Caco-2 (cell line): ENCODE data around the gene SLC13A4. TPM values are rescaled to one million over a fixed set of nuclear protein-coding genes. Genes with fewer than 3 reads are reported as not detected.

ENCODE experiments used
- BruUV-seq: library from RNA; stranded (reverse); fragments of 400-500 nt; replicated peaks from 2 replicates; lab custom pipeline; 2021; lab: Mats Ljungman, UMichigan
- CTCF ChIA-PET: fragments of 300-600 bp; sonication (Branson Sonifier 250); formaldehyde crosslinking; loops from one replicate; lab custom pipeline; 2022; ENCODE audit warnings: antibody characterized with exemption; lab: Charles Lee
- POLR2A ChIA-PET: fragments of 300-600 bp; sonication (Branson Sonifier 250); formaldehyde crosslinking; loops from one replicate; lab custom pipeline; 2022; ENCODE audit warnings: antibody characterized with exemption; lab: Charles Lee
- DNase-seq, 2 experiments: peaks; one replicate each; pipeline versions ENCODE4 v3.0.0 to v3.0.0-alpha.2; 2020 to 2022
- H3K27me3 ChIP-seq: replicated peaks from 2 replicates; pipeline ENCODE4 v1.6.0; 2011; ENCODE audit warnings: low read length; ENCODE audit not compliant: control insufficient read depth, insufficient read depth
- H3K36me3 ChIP-seq: 2 replicates; pipeline ENCODE4 v1.5.1; 2011; ENCODE audit warnings: low read length; ENCODE audit not compliant: control insufficient read depth, insufficient read depth
- H3K4me1 ChIP-seq: fragments of 250-450 bp; sonication (Bioruptor Pico); 2 replicates; pipeline ENCODE4 v1.5.1; 2020; ENCODE audit warnings: mild to moderate bottlenecking
- H3K4me3 ChIP-seq: 2 replicates; pipeline ENCODE4 v1.5.1; 2011; ENCODE audit warnings: low read depth, mild to moderate bottlenecking, control low read depth, low read length
- H3K9me3 ChIP-seq: fragments of 250-450 bp; sonication (Bioruptor Pico); 2 replicates; pipeline ENCODE4 v1.5.1; 2020; ENCODE audit warnings: mild to moderate bottlenecking, moderate library complexity
- H3K27ac Mint-ChIP-seq: one replicate; pipeline ENCODE4 v1.8.0; 2022; ENCODE audit warnings: mixed read lengths; ENCODE audit not compliant: unreplicated experiment
- H3K27me3 Mint-ChIP-seq: one replicate; pipeline ENCODE4 v1.8.0; 2022; ENCODE audit warnings: mixed read lengths; ENCODE audit not compliant: insufficient read depth, unreplicated experiment
- H3K36me3 Mint-ChIP-seq: one replicate; pipeline ENCODE4 v1.8.0; 2022; ENCODE audit warnings: mild to moderate bottlenecking, mixed read lengths; ENCODE audit not compliant: insufficient read depth, unreplicated experiment
- H3K4me1 Mint-ChIP-seq: one replicate; pipeline ENCODE4 v1.8.0; 2022; ENCODE audit warnings: low read depth, mixed read lengths; ENCODE audit not compliant: unreplicated experiment
- H3K4me3 Mint-ChIP-seq: one replicate; pipeline ENCODE4 v1.8.0; 2022; ENCODE audit warnings: mild to moderate bottlenecking, moderate library complexity, mixed read lengths; ENCODE audit not compliant: unreplicated experiment
- H3K9me3 Mint-ChIP-seq: one replicate; pipeline ENCODE4 v1.8.0; 2022; ENCODE audit warnings: mixed read lengths; ENCODE audit not compliant: unreplicated experiment
- CTCF ChIP-seq, 2 experiments: fragments of 200-600 bp in 1 of 2; IDR thresholded peaks; 1 replicate in 1 of 2; 2 replicates in 1 of 2; pipeline versions ENCODE4 v1.5.1 to v1.8.0; 2011 to 2022; ENCODE audit warnings: antibody characterized with exemption in 1 of 2, control low read depth in 1 of 2, inconsistent platforms in 1 of 2, low read depth in 1 of 2, low read length in 1 of 2, mild to moderate bottlenecking in 1 of 2, moderate library complexity in 1 of 2; ENCODE audit not compliant: insufficient read depth in 1 of 2, severe bottlenecking in 1 of 2, unreplicated experiment in 1 of 2
- intact Hi-C: fragments of 100-400 bp; cut with micrococcal nuclease; formaldehyde crosslinking; loops from one replicate; pipeline ENCODE4 v1.10.0; 2022; ENCODE audit not compliant: unreplicated experiment
- total RNA-seq: library from RNA; stranded (reverse); gene quantifications from 2 replicates; pipeline ENCODE4 v1.2.3, GENCODE V29; 2022

Gene SLC13A4
- total RNA-seq, 1 experiment from 2014 or later, result not detected

DNA sequence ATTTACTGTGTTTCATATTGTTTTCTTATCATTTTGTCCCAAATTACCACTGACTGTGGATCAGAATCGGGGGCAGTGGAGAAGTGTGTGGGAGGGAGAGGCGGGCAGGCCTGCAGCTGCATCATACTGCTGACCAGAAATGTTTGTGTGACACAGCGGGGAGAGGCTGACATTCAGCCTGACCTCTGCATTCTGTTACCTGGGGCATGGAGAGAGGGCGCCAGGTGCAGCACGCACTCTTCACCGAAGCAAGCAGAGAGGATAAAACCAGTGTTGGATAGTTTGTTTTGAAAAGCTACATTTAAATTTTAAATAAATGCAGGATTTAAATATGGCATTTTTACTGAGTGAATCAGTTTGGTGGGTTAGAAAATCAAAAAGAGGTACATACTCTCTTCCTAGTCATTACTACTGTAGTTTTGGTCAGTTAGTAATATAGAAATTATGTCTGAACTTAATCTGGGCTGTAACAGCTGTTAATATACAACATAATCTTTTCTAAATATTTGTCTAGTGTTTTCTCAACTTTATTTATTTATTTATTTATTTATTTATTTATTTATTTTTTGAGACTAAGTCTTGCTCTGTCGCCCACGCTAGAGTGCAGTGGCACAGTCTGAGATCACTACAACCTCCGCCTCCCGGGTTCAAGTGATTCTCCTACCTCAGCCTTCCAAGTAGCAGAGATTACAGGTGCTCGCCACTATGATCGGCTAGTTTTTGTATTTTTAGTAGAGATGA lies 74.5 kb downstream of the SLC13A4 start:
- Histone ChIP-seq H3K36me3 (no peaks in the 10 kb centered on the region), H3K4me1 (no peaks in the 10 kb centered on the region), H3K4me3 (no peak overlapping the region), H3K27me3 (no peaks in the 10 kb centered on the region), H3K9me3 (no peaks in the 10 kb centered on the region)
- H3K4me1 Mint-ChIP-seq, result peaks cover 5% of the 10 kb centered on the region
- H3K9me3 Mint-ChIP-seq, result no peaks in the 10 kb centered on the region
- POLR2A ChIA-PET, result no interaction called here
- BruUV-seq, result no TSS peak
- H3K4me3 Mint-ChIP-seq, result no peak overlapping the region
- H3K36me3 Mint-ChIP-seq, result peaks cover 13% of the 10 kb centered on the region
- H3K27me3 Mint-ChIP-seq, result no peaks in the 10 kb centered on the region
- intact Hi-C loops, result no loop called here
- no peak for TF ChIP-seq CTCF (IDR thresholded peaks at IDR 0.05; ENCODE audit: insufficient read depth in 1 of 2, low read depth in 1 of 2, low read length in 1 of 2, severe bottlenecking in 1 of 2, unreplicated experiment in 1 of 2)
- DNase-seq, result no peak
- H3K27ac Mint-ChIP-seq, result no peak overlapping the region
- CTCF ChIA-PET, result interaction anchor here (1.5 kb wide), 1 partner anchor 9 kb away, joined by 9 read pairs; the partner anchor contains the start of gene STMP1

GRCh38 chr7:135650831-135651573 lies 77.0 kb downstream of the SLC13A4 start:
- BruUV-seq, result no TSS peak
- H3K27me3 ChIP-seq, result no peaks in the 10 kb centered on the region
- H3K36me3 Mint-ChIP-seq, result peaks cover 22% of the 10 kb centered on the region
- H3K27me3 Mint-ChIP-seq, result no peaks in the 10 kb centered on the region
- H3K36me3 ChIP-seq, result peaks cover 4% of the 10 kb centered on the region
- DNase-seq, result no peak
- H3K4me1 Mint-ChIP-seq, result peaks cover 5% of the 10 kb centered on the region
- ChIA-PET POLR2A (no interaction called here), CTCF (no interaction called here)
- no peaks in the 10 kb centered on the region for H3K9me3 Mint-ChIP-seq
- H3K4me3 ChIP-seq, result no peak overlapping the region
- H3K4me1 ChIP-seq, result no peaks in the 10 kb centered on the region
- no peak for TF ChIP-seq CTCF (IDR thresholded peaks at IDR 0.05; ENCODE audit: insufficient read depth in 1 of 2, low read depth in 1 of 2, low read length in 1 of 2, severe bottlenecking in 1 of 2, unreplicated experiment in 1 of 2)
- no peaks in the 10 kb centered on the region for H3K9me3 ChIP-seq
- no peak overlapping the region for H3K27ac Mint-ChIP-seq
- intact Hi-C loops, result no loop called here
- H3K4me3 Mint-ChIP-seq, result no peak overlapping the region

GRCh38 chr7:135648235-135648634 lies 79.8 kb downstream of the SLC13A4 start:
- H3K4me1 ChIP-seq, result no peaks in the 10 kb centered on the region

More at GRCh38 chr7:135648235-135648634, 79.8 kb downstream of the SLC13A4 start:
- H3K27me3 Mint-ChIP-seq, result no peaks in the 10 kb centered on the region
- intact Hi-C loops, result no loop called here
- no peak for TF ChIP-seq CTCF (IDR thresholded peaks at IDR 0.05; ENCODE audit: insufficient read depth in 1 of 2, low read depth in 1 of 2, low read length in 1 of 2, severe bottlenecking in 1 of 2, unreplicated experiment in 1 of 2)
- H3K4me1 Mint-ChIP-seq, result peaks cover 2% of the 10 kb centered on the region
- CTCF ChIA-PET, result no interaction called here
- POLR2A ChIA-PET, result no interaction called here
- Histone ChIP-seq H3K36me3 (peaks cover 6% of the 10 kb centered on the region), H3K9me3 (no peaks in the 10 kb centered on the region), H3K4me3 (no peak overlapping the region), H3K27me3 (no peaks in the 10 kb centered on the region)
- peaks cover 45% of the 10 kb centered on the region for H3K36me3 Mint-ChIP-seq
- no peaks in the 10 kb centered on the region for H3K9me3 Mint-ChIP-seq
- H3K27ac Mint-ChIP-seq, result no peak overlapping the region
- no TSS peak for BruUV-seq
- DNase-seq, result no peak
- no peak overlapping the region for H3K4me3 Mint-ChIP-seq
